K562 (cell line): ENCODE data around the gene FGF22. TPM values are rescaled to one million over a fixed set of nuclear protein-coding genes. Genes with fewer than 3 reads are reported as not detected.
A peak's percentile ranks its signal among the peaks of the same experiment; 100 is the strongest.

Experiments used
- ARID3A ChIP-seq: IDR thresholded peaks from 2 replicates; pipeline ENCODE4 v1.6.1; 2012; ENCODE audit warnings: low read depth, low read length, improper control_type of control experiment, borderline replicate concordance
- ATF4 ChIP-seq: fragments of 450-650 bp; formaldehyde crosslinking; IDR thresholded peaks from 2 replicates; pipeline ENCODE4 v1.4.0; 2022; ENCODE audit warnings: mild to moderate bottlenecking, moderate library complexity
- BRF1 ChIP-seq: IDR thresholded peaks from 3 replicates; pipeline ENCODE4 v1.6.1; 2011; ENCODE audit warnings: borderline replicate concordance, mild to moderate bottlenecking; ENCODE audit not compliant: insufficient read length; ENCODE audit errors: extremely low read depth
- CHD2 ChIP-seq: IDR thresholded peaks from 2 replicates; pipeline ENCODE4 v1.6.1; 2011; ENCODE audit warnings: low read depth, low read length
- CXXC5 ChIP-seq: fragments of 250-450 bp; sonication (Bioruptor Pico); IDR thresholded peaks from 2 replicates; pipeline ENCODE4 v1.8.0; 2022; ENCODE audit warnings: inconsistent platforms, mild to moderate bottlenecking, moderate library complexity
- HCFC1 ChIP-seq: IDR thresholded peaks from 2 replicates; pipeline ENCODE4 v1.6.1; 2012; ENCODE audit warnings: low read depth, low read length, improper control_type of control experiment
- HOMEZ ChIP-seq: fragments of 250-450 bp; sonication (Bioruptor Pico); IDR thresholded peaks from 2 replicates; pipeline ENCODE4 v1.4.0; 2020; ENCODE audit warnings: mild to moderate bottlenecking, moderate library complexity
- MEIS2 ChIP-seq: fragments of 450-650 bp; IDR thresholded peaks from 2 replicates; pipeline ENCODE4 v1.6.1; 2014; ENCODE audit warnings: mild to moderate bottlenecking; ENCODE audit not compliant: partially characterized antibody
- MNT ChIP-seq, 2 experiments: fragments of 450-650 bp; conservative IDR thresholded peaks; 2 replicates each; pipeline ENCODE4 v1.6.1; 2017; ENCODE audit warnings: mild to moderate bottlenecking in 2 of 2, moderate library complexity in 2 of 2
- MXI1 ChIP-seq: IDR thresholded peaks from 2 replicates; pipeline ENCODE4 v1.6.1; 2011; ENCODE audit warnings: low read depth, mild to moderate bottlenecking, improper control_type of control experiment, low read length
- NR3C1 ChIP-seq: sonication (generic); formaldehyde crosslinking; IDR thresholded peaks from 2 replicates; pipeline ENCODE4 v1.8.1; 2022; ENCODE audit warnings: missing genetic modification reagents
- OTX1 ChIP-seq: fragments of 450-650 bp; formaldehyde crosslinking; IDR thresholded peaks from 2 replicates; pipeline ENCODE4 v1.4.0; 2022; ENCODE audit warnings: mild to moderate bottlenecking
- PCBP2 ChIP-seq: fragments of 200-400 bp; formaldehyde crosslinking; IDR thresholded peaks from 2 replicates; pipeline ENCODE4 v1.6.1; 2018; ENCODE audit warnings: low read length, low read depth, mild to moderate bottlenecking, moderate library complexity; ENCODE audit not compliant: poor library complexity, severe bottlenecking
- RAD21 ChIP-seq, 2 experiments: fragments of 250-450 bp in 1 of 2; fragments of 450-650 bp in 1 of 2; sonication (Bioruptor Pico) in 1 of 2; formaldehyde crosslinking in 1 of 2; IDR thresholded peaks in 1 of 2; conservative IDR thresholded peaks in 1 of 2; 2 replicates each; pipeline versions ENCODE4 v1.4.0 to v1.8.0; 2020 to 2022; ENCODE audit warnings: mild to moderate bottlenecking in 2 of 2, moderate library complexity in 1 of 2
- SIN3B ChIP-seq: fragments of 450-650 bp; IDR thresholded peaks from 2 replicates; pipeline ENCODE4 v1.6.1; 2017; ENCODE audit warnings: low read depth, mild to moderate bottlenecking, moderate library complexity
- TAF7 ChIP-seq: fragments of 450-650 bp; IDR thresholded peaks from 2 replicates; pipeline ENCODE4 v1.6.1; 2016; ENCODE audit warnings: missing genetic modification characterization, missing compliant biosample characterization
- TBL1XR1 ChIP-seq, 2 experiments: IDR thresholded peaks; 2 replicates each; pipeline ENCODE4 v1.6.1; 2012; ENCODE audit warnings: improper control_type of control experiment in 2 of 2, low read length in 2 of 2, mild to moderate bottlenecking in 1 of 2
- ZNF444 ChIP-seq: fragments of 250-450 bp; sonication (Bioruptor Pico); IDR thresholded peaks from 2 replicates; pipeline ENCODE4 v1.4.0; 2020; ENCODE audit warnings: mild to moderate bottlenecking, moderate library complexity
- ZNF639 ChIP-seq, 2 experiments: fragments of 200-800 bp in 1 of 2; sonication (Bioruptor generic) in 1 of 2; sonication (generic) in 1 of 2; formaldehyde crosslinking in 1 of 2; IDR thresholded peaks in 1 of 2; conservative IDR thresholded peaks in 1 of 2; 2 replicates each; pipeline versions ENCODE4 v1.5.0 to v1.6.1; 2016 to 2020; ENCODE audit warnings: missing compliant biosample characterization in 1 of 2, missing genetic modification characterization in 1 of 2, missing genetic modification reagents in 1 of 2
- polyA plus RNA-seq, 8 experiments: library from polyadenylated mRNA; depleted of rRNA in 4 of 8; stranded (reverse) in 5 of 8; unstranded in 3 of 8; fragments of >200 nt; fragmentation: Nextera tagmentation in 2 of 8; fragmentation: Illumina TruSeq in 1 of 8; extraction: Ambion mirVana in 2 of 8; extraction: Trizol in 1 of 8; gene quantifications; 2 replicates each; pipeline versions ENCODE4 v1.2.1 to v1.2.3, GENCODE V29; 2011 to 2014; ENCODE audit warnings: inconsistent platforms in 1 of 8, missing spikeins in 1 of 8
- total RNA-seq, 7 experiments: library from RNA; depleted of rRNA in 6 of 7; stranded (reverse); fragments of >200 nt in 6 of 7; fragmentation: Illumina TruSeq in 2 of 7; extraction: Trizol in 2 of 7; gene quantifications; 2 replicates each; pipeline versions ENCODE4 v1.2.1 to v1.2.3, GENCODE V29; 2011 to 2021; ENCODE audit warnings: low replicate concordance in 1 of 7

Gene FGF22
- total and polyA plus RNA-seq, 9 of the 15 experiments (the other 6 are each of a cell fraction or from before 2014, with no cell fraction given) = 0.14 to 2.2 (median 0.86) TPM; not detected in 4

GRCh38 chr19:639253-640160 lies at the start of gene FGF22 (continued):
- TF ChIP-seq HCFC1 = no peak
- no peak for TF ChIP-seq NR3C1 (CRISPR knock-in tag)
- TF ChIP-seq MXI1 = no peak
- no peak for TF ChIP-seq ATF4 (CRISPR knock-in tag)
- no peak for TF ChIP-seq MEIS2
- TF ChIP-seq MNT (conservative IDR thresholded peaks at IDR 0.05) = peak; percentile 63 to 79
- no peak for TF ChIP-seq TBL1XR1 (IDR thresholded peaks at IDR 0.05; ENCODE audit: low read length in 2 of 2)
- no peak for TF ChIP-seq ARID3A
- no peak for TF ChIP-seq HOMEZ (CRISPR knock-in tag)
- no peak for TF ChIP-seq PCBP2
- TF ChIP-seq OTX1 (CRISPR knock-in tag) = no peak
- TF ChIP-seq TAF7 (tag) = no peak
- no peak for TF ChIP-seq BRF1
- peak in 1 of 2 experiments; percentile 65; a peak in 1 of 4 replicates for TF ChIP-seq ZNF639 (CRISPR knock-in tag; conservative IDR thresholded peaks at IDR 0.05 in 1 of 2, IDR thresholded peaks at IDR 0.05 in 1 of 2)
- peak; percentile 71 for TF ChIP-seq CXXC5
- no peak for TF ChIP-seq RAD21 (CRISPR knock-in tag; conservative IDR thresholded peaks at IDR 0.05 in 1 of 2, IDR thresholded peaks at IDR 0.05 in 1 of 2)
- no peak for TF ChIP-seq ZNF444
- TF ChIP-seq CHD2 = no peak; the same call in 1 of the 2 replicates
- peak; percentile 36; the same call in 1 of the 2 replicates for TF ChIP-seq SIN3B
